CD4-positive, alpha-beta T cell treated with Interleukin-17A for 1 hour (primary cell): Measurements from ENCODE around the gene RETREG2.
A peak's percentile ranks its signal among the peaks of the same experiment; 100 is the strongest.

Experiments used
- DNase-seq: peaks from one replicate; pipeline ENCODE4 v3.0.0-alpha.2; 2020

Gene RETREG2

DNA sequence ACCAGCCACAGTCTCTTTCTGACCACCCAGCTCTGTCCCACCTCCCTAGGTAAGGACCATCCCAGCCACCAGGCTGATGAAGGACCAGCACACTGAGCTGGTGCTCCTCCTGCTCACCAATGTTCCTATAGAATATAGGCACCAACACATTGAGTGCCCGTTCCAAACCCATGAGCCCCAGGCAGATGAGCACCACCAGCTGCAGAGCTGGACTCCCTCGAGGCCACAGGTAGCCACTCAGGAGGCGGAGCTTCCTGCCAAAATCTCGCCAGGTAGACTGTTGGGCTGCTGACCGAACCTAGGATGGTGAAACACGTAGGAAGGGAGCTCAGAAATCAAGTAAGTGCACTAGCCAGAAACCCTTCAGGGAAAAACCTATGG, 38.5 kb downstream of the RETREG2 start:
- no peak for DNase-seq

GRCh38 chr2:219218217-219218731, 40.2 kb downstream of the RETREG2 start:
- no peak for DNase-seq

- DNase-seq = peak; percentile 91
These were observed 40.9 kb downstream of the RETREG2 start, which contains the start of gene ABCB6 for GRCh38 chr2:219218732-219219701. ABCB6 (minus strand) TSS chr2:219218958; CDS start chr2:219218673, 285 bp downstream.

DNA sequence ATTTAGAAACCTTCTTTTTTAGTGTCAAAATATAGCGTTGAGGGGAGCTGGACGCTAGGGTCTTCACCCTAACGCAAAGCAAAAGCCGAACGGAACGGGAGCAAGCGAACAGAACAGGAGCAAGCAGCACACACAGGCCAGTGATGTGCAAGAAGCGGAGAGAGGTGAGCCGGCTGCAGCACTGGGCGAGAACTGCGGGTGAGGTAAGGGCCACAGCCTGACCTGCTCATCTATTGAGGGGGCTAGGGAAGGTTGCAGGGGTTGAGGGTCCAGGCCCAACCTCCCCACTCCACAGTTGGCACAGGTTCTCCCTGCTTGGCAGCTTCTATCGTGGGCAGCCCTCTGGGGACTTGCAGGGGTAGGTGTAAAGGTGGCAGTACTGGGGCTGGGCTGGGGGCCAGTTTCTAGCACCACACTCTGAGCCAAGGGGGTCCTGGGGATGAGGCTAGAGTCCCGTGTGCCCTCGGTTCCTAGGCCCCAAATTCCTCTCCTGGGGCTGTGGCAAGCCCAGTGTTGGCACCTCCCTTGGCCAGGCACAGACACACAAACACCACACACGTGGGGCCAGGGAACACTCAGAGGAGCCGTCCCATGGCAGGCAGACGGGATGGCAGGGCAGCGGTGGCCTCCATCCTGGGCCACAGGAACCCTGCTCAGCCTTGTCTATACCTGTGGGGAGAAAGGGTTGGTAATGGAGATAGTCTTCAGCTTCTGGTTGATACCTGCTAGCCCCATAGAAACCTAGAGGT, 41.9 kb downstream of the RETREG2 start:
- no peak for DNase-seq

GRCh38 chr2:219220652-219221402, 42.8 kb downstream of the RETREG2 start:
- DNase-seq = no peak

DNA sequence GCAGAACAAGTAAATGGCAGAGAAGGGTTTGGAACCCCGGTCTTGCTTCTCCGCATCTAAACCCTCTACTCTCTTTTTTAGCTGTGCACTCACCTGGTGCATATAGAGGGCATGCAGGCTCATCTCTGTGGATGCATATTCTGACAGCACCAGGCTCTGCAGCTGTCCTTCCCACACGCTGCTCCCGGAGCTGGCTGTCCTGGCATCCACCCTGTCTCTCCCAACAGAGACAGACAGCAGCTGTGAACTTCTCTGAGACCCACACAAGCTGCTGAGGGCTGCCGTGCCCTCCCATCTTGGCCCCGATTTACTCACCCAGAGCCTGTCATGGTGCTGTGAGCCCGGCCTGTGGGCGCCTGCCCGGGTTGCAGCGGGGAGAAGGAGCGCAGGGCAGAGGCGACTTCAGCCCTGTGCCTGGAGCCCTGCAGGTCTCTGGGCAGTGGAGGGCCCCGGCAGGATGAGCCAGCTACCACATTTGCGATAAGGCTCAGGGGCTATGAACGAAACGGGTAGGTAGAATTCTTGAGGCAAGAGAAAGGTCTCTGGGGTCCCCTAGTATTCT, 44.0 kb downstream of the RETREG2 start:
- no peak for DNase-seq

DNA sequence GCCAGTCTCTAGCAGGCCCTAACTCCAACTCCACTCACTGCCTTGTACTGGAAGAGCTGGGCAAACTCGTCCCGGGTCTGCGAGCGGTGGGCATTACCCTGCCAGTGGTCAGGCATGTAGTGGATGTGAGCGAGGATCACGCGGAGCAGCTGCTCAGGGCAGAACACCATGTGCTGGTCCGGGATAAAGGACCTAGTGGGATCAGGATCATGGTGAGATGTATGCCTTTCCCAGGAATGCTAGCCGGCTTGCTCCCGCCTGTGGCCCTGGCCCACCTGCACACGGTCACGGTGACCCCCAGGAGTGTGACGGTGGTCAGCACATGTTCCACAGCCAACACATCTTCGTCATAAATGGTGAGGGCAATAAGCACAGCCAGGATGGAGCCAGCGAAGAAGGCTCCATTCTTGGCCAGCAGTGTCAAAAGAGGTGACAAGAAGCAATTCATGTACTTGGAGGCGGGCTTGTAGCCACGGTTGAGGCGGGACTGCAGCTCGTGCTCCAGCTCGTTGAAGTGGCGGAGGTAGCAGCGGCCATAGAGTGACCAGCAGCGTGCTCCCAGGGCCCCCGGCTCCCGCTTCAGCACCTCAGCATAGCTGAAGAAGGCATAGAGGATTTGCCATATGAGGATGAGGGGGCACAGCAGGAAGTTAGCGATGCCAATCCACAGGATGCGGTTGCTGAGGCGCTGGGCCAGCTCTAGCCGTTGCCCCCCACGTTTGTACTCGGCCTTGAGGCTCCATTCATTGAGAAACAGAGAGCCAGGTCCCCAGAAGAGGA, 45.9 kb downstream of the RETREG2 start:
- DNase-seq = no peak

DNA sequence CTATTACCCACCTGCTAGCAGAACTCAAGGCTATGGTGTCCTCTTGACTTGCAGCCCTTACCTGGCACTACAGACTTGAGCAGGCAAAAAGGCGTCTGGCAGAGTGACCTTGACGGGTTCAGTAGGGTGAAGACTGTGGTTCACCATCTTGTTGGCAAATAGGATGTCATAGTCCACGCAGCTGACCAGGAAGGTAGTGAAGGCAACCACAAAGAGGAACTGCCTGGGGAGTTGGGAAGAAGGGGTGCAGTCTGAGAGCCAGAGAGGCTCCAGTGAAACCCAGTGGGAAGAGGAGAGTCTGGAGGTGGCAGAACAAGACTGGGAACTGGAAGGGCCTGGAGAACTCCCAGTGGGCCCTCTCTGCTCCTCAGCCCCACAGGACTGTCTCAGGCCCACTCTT, 47.3 kb downstream of the RETREG2 start:
- no peak for DNase-seq

DNA sequence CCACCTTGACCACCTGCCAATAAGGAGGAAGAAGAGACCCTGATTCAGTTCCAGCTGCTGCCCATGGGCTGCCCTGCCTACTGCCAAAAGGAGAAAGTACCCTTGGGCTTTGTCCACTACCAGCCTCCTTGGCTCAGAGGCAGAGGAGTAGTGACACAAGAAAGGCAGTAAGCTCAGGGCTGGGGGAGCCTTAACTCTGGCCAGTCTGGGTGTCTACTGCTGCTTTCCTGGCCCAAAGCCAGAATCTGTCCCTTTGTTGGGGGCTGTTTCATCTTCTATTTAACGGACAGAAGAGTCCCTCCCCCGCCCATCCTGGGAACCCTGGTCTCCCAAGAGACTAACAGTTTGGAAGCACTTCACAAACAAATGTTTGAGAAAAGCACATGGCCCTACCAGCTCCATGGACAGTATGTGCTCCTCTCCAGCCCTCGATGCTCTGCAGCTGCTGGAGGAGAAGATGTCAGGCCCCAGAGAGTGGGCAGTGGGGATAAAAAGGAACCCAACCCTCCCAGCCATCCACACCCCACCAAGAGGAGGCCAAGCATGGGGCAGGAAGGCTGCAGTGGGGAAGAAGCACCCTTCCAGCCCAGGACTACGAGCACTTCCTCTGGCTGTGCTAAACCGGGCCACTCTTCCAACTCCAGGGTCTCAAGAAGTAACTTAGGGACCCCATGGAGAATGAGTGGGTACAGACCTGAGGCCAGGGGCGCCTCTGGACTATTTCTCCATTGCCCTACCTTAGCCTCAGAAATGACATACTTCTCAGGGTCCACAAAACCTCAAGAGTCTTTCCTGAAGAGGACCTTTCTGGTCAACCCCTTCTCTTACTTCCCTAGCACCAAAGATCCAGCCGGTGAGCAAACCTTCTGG, 50.2 kb downstream of the RETREG2 start:
- no peak for DNase-seq

DNA sequence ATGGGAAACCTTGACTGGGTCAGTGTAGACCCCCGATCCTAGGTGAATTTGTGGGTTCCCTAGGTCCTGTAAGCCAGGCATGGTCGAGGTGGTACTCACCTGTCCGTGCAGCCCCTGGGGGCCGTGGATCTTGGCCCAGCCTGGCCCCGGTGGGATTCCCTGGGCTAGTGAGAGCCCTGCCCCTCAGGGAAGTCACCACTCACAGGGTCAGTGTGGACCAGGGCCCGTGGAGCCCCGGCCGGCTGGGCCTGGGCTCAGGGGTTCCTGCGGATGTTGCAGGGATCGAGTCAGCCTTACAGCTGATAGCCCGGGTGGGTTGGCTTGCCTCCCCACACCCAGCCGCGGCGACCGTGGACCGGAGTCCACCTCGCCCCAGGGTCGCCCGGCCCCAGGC, 50.8 kb downstream of the RETREG2 start:
- no peak for DNase-seq

- peak; percentile 99 for DNase-seq
These were observed 51.4 kb downstream of the RETREG2 start, which contains the start of the genes ANKZF1 and ATG9A for GRCh38 chr2:219229305-219230058. ANKZF1 (plus strand) TSS chr2:219229806; CDS start chr2:219230258, 452 bp downstream. ATG9A (minus strand) TSS chr2:219229636; CDS start chr2:219228024, 1,612 bp downstream.

- DNase-seq = peak; percentile 35
These were observed 52.0 kb downstream of the RETREG2 start for GRCh38 chr2:219230059-219230540.

DNA sequence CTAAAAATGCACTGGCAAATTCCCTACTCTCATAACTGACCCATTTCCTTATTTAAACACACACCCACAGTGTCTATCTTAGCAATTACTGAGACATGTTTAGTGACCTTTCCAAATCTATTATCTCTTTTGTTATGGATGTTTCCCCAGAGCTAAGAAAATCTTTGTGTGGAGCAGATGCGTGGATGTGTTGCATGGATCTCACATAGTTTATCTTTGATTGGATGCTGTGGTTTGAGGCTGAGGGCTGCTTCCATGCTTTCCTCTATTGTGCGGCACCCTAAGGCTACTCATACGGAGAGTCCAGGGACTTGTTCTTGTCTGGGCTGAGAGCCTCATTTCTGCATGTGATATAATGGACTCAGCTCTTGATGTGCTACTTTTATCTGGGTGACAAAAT, 56.3 kb downstream of the RETREG2 start:
- no peak for DNase-seq
